ENCODE results near the gene SAT2. TPM values are rescaled to one million over a fixed set of nuclear protein-coding genes. Genes with fewer than 3 reads are reported as not detected.

Gene SAT2
- total RNA-seq (2016; rRNA removed; fragmentation: Illumina TruSeq; extraction: Trizol) = 83.1 and 93.7 TPM in 2 replicates
- 40.6 and 43.0 TPM in 2 replicates for total RNA-seq (2016; cell fraction: cytosol; rRNA removed; fragmentation: Illumina TruSeq; extraction: Trizol; ENCODE audit: low read depth)
- 80.1 and 101 TPM in 2 replicates for total RNA-seq (2016; cell fraction: insoluble cytoplasmic fraction; rRNA removed; fragmentation: Illumina TruSeq; extraction: Trizol)
- total RNA-seq (2016; cell fraction: membrane; rRNA removed; fragmentation: Illumina TruSeq; extraction: Trizol) = 63.2 and 65.7 TPM in 2 replicates
- 86.9 and 89.2 TPM in 2 replicates for total RNA-seq (2016; cell fraction: nucleus; rRNA removed; fragmentation: Illumina TruSeq; extraction: Trizol)
- 35.7 and 37.6 TPM in 2 replicates for polyA plus RNA-seq (2011; rRNA removed)
- polyA plus RNA-seq (2011; cell fraction: cytosol; rRNA removed) = 30.8 and 36.1 TPM in 2 replicates
- polyA plus RNA-seq (2011; cell fraction: nucleus; rRNA removed) = 93.7 and 103 TPM in 2 replicates
- 69.5 and 73.6 TPM in 2 replicates for polyA plus RNA-seq (2012)
- polyA plus RNA-seq (2016; cell fraction: cytosol; fragmentation: Illumina TruSeq; extraction: Trizol; ENCODE audit: low read depth) = 44.9 and 56.1 TPM in 2 replicates
- 101 and 106 TPM in 2 replicates for polyA plus RNA-seq (2016; cell fraction: insoluble cytoplasmic fraction; fragmentation: Illumina TruSeq; extraction: Trizol; ENCODE audit: low read depth)
- 58.6 and 71.0 TPM in 2 replicates for polyA plus RNA-seq (2016; cell fraction: membrane; fragmentation: Illumina TruSeq; extraction: Trizol; ENCODE audit: low read depth)
- 172 and 175 TPM in 2 replicates for polyA plus RNA-seq (2016; cell fraction: nucleus; fragmentation: Illumina TruSeq; extraction: Trizol; ENCODE audit: insufficient read depth, low read depth)
- 4.5 and 8.9 TPM in 2 replicates for polyA minus RNA-seq (2011; rRNA and poly(A)+ RNA removed; ENCODE audit: low replicate concordance)
- polyA minus RNA-seq (2011; cell fraction: cytosol; rRNA and poly(A)+ RNA removed) = 5.8 and 6.5 TPM in 2 replicates
- 12.1 and 13.1 TPM in 2 replicates for polyA minus RNA-seq (2011; cell fraction: nucleus; rRNA and poly(A)+ RNA removed)
- Bru-seq, nascent RNA = percentile 96 among the genes with signal in this experiment
- percentile 99 among the genes with signal in this experiment for BruChase-seq, experiment 1, labeled RNA remaining after a 6-hour chase
- BruChase-seq, experiment 2, labeled RNA remaining after a 2-hour chase = percentile 99 among the genes with signal in this experiment
- long read RNA-seq, experiment 1, transcript SAT2-202 (6 exons, 974 nt) = minor isoform, 28 of 82 reads
- long read RNA-seq, experiment 1, transcript SAT2-201 (6 exons, 946 nt) = major isoform, 32 of 82 reads
- long read RNA-seq, experiment 1, transcript SAT2-213 (5 exons, 582 nt) = minor isoform, 5 of 82 reads
- long read RNA-seq, experiment 1, transcript SAT2-208 (5 exons, 640 nt) = minor isoform, 8 of 82 reads
- long read RNA-seq, experiment 1, partial matches to known transcripts = 1 of 82 reads
- long read RNA-seq, experiment 1, other reads (novel, unspliced or antisense) = 5 of 82 reads
- long read RNA-seq, experiment 2, transcript SAT2-213 (5 exons, 582 nt) = minor isoform, 5 of 100 reads
- long read RNA-seq, experiment 2, transcript SAT2-201 (6 exons, 946 nt) = minor isoform, 29 of 100 reads
- long read RNA-seq, experiment 2, transcript SAT2-202 (6 exons, 974 nt) = major isoform, 45 of 100 reads
- long read RNA-seq, experiment 2, partial matches to known transcripts = 3 of 100 reads
- long read RNA-seq, experiment 2, other reads (novel, unspliced or antisense) = 9 of 100 reads

DNA sequence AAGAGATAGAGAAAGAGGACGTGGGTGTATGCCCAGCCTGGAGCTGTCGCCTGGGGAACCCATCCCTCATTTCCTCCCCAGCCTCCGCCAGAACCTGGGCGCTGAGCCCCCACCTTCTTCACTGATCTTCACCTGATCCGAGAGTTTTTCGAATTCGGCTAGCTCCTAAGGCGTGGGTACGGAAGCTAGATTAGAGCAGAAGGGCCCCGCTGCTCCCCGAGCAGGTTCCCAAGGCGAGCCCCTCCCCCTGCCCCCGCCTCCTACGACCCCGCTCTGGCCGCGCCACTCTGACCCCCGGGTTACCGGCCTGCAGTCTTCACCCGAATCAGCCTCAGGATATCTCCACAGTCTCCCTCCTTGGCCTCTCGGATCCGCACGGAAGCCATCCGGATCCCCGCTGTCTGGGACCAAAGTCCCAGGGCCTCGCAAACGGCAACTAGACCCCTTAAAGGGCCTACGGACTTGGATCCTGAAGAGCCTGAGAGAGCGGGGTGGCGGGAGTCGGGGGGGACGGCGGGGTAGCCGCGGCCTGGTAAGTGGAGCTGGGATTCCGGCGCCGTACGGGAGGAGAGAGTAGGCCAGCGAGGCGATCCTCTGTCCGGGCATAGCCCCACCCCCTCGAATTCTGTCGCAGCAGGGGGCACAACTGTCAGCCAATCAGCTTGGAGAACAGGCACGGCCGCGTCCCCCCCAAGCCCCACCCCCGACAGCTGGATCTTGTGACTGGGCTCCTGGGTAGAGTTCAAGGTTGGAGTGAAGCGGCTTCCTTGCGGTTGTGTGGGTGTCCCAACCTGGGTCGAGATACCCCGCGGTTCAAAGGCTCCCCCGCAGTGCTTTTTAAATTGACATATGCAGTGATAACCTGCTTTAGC, at the start of gene SAT2:
Gene SAT2 (minus strand): TSS at position 572 of the 872 bp plus-strand sequence. CDS start 186 bp downstream, at position 386.
- BruUV-seq (replicated peaks) = no TSS peak
- TF ChIP-seq NR2F1 (CRISPR knock-in tag; IDR thresholded peaks at IDR 0.05) (no peak; a peak in 1 of 4 replicates), ZNF567 (CRISPR knock-in tag; IDR thresholded peaks at IDR 0.05; ENCODE audit: borderline replicate concordance) (no peak), ZNF143 (CRISPR knock-in tag; IDR thresholded peaks at IDR 0.05) (peak; percentile 33; the same call in 1 of the 2 replicates), ZNF441 (CRISPR knock-in tag; IDR thresholded peaks at IDR 0.05; ENCODE audit: borderline replicate concordance) (no peak; the same call in 1 of the 2 replicates), TEAD3 (CRISPR knock-in tag; optimal IDR thresholded peaks at IDR 0.05; ENCODE audit: borderline replicate concordance) (peak; percentile 50), STAT5B (CRISPR knock-in tag; IDR thresholded peaks at IDR 0.05) (no peak), MTF2 (CRISPR knock-in tag; IDR thresholded peaks at IDR 0.05; ENCODE audit: borderline replicate concordance) (no peak), ZMAT3 (CRISPR knock-in tag; conservative IDR thresholded peaks at IDR 0.05) (no peak), MBD4 (IDR thresholded peaks at IDR 0.05; ENCODE audit: borderline replicate concordance, low read length) (no peak)
- TF ChIP-seq, protein P1, sequence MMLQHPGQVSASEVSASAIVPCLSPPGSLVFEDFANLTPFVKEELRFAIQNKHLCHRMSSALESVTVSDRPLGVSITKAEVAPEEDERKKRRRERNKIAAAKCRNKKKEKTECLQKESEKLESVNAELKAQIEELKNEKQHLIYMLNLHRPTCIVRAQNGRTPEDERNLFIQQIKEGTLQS (CRISPR knock-in tag; IDR thresholded peaks at IDR 0.05) = no peak; the same call in 1 of the 2 replicates
- TF ChIP-seq, protein P2, sequence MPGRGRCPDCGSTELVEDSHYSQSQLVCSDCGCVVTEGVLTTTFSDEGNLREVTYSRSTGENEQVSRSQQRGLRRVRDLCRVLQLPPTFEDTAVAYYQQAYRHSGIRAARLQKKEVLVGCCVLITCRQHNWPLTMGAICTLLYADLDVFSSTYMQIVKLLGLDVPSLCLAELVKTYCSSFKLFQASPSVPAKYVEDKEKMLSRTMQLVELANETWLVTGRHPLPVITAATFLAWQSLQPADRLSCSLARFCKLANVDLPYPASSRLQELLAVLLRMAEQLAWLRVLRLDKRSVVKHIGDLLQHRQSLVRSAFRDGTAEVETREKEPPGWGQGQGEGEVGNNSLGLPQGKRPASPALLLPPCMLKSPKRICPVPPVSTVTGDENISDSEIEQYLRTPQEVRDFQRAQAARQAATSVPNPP (CRISPR knock-in tag; IDR thresholded peaks at IDR 0.05) = no peak
- TF ChIP-seq, protein P3, sequence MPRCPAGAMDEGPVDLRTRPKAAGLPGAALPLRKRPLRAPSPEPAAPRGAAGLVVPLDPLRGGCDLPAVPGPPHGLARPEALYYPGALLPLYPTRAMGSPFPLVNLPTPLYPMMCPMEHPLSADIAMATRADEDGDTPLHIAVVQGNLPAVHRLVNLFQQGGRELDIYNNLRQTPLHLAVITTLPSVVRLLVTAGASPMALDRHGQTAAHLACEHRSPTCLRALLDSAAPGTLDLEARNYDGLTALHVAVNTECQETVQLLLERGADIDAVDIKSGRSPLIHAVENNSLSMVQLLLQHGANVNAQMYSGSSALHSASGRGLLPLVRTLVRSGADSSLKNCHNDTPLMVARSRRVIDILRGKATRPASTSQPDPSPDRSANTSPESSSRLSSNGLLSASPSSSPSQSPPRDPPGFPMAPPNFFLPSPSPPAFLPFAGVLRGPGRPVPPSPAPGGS (CRISPR knock-in tag; IDR thresholded peaks at IDR 0.05) = no peak

More for the DNA sequence above, at the start of gene SAT2:
- no peaks in the 10 kb centered on the region; a peak in 1 of 5 replicates for H3K27me3 ChIP-seq (ENCODE audit: control insufficient read depth in 1 of 2, insufficient read depth in 2 of 2, low read length in 2 of 2)
- in situ Hi-C loops (cut with HindIII; ENCODE audit: extremely low pct_ligation_motif_present, low pct_unique_long_range_greater_than_20kb) (no loop called here), intact Hi-C loops (cut with micrococcal nuclease; ENCODE audit: unreplicated experiment) (no loop called here)
- no peaks in the 10 kb centered on the region for H3K36me3 ChIP-seq (replicated peaks in 1 of 2; ENCODE audit: control insufficient read depth in 1 of 2, insufficient read depth in 2 of 2, low read length in 2 of 2)
- peak; percentile 95 for DNase-seq (ENCODE audit: low spot score)
- H2AFZ ChIP-seq (ENCODE audit: low read length) = no peak within 1 kb of the TSS
- H3K9me3 ChIP-seq (ENCODE audit: low read length) = no peaks in the 10 kb centered on the region
- WGBS (ENCODE audit: low lambda C conversion rate) = under 1% methylated on average over 27 of the region's 54 CpGs
- peak within 1 kb of the TSS; percentile 92 for H3K9ac ChIP-seq (ENCODE audit: insufficient read depth, low read depth, low read length)
- H3K79me2 ChIP-seq (ENCODE audit: insufficient read depth, low read length) = peaks cover 15% of the 10 kb centered on the region
- peak; percentile 83 for FAIRE-seq
- H3K4me1 ChIP-seq (ENCODE audit: insufficient read depth, low read length) = peaks cover 73% of the 10 kb centered on the region
- peak; percentile 85 for ATAC-seq
- H3K4me2 ChIP-seq (ENCODE audit: low read depth, low read length) = peak within 1 kb of the TSS; percentile 90
- peak within 1 kb of the TSS; percentile 82 to 92 (median 89) for H3K4me3 ChIP-seq (replicated peaks in 1 of 3; ENCODE audit: insufficient read depth in 1 of 3, low read depth in 2 of 3, low read length in 3 of 3)
- H3K27ac ChIP-seq (ENCODE audit: extremely low read length, insufficient read depth, low read length) = peak within 1 kb of the TSS; percentile 96
- CTCF ChIA-PET (ENCODE audit: low intra/inter-chr PET ratio, low total read pairs) = no interaction called here
- POLR2A ChIA-PET = interaction anchor here (0.7 to 3.2 kb wide), 26 partner anchors 9 to 592 kb away, joined by 3 to 63 read pairs (median 5); partner anchors contain the start of genes ATP1B2, CD68, FXR2 and MPDU1
- H4K20me1 ChIP-seq (ENCODE audit: insufficient read depth, low read length) = no peaks in the 10 kb centered on the region

All from HepG2 (cell line).